ENCODE measurements around the gene ZEB2.

- TF ChIP-seq CTCF (IDR thresholded peaks at IDR 0.05; ENCODE audit: low read depth, low read length, poor library complexity, severe bottlenecking) (no peak), EZH2phosphoT487 (IDR thresholded peaks at IDR 0.05; ENCODE audit: borderline replicate concordance, low read length) (no peak)
Measured at GRCh38 chr2:144359684-144360083, 160.2 kb downstream of the ZEB2 start.
